PC-9 (cell line): ENCODE measurements around the gene FAM78B. TPM values are rescaled to one million over a fixed set of nuclear protein-coding genes. Genes with fewer than 3 reads are reported as not detected.

ENCODE experiments used
- BruUV-seq: library from RNA; stranded (reverse); fragments of 400-500 nt; replicated peaks from 2 replicates; lab custom pipeline; 2021; lab: Mats Ljungman, UMichigan
- CTCF ChIA-PET: fragments of 300-600 bp; sonication (Branson Sonifier 250); formaldehyde crosslinking; loops from one replicate; lab custom pipeline; 2022; ENCODE audit warnings: antibody characterized with exemption; lab: Charles Lee
- POLR2A ChIA-PET: fragments of 300-600 bp; sonication (Branson Sonifier 250); formaldehyde crosslinking; loops from one replicate; lab custom pipeline; 2022; ENCODE audit warnings: antibody characterized with exemption; ENCODE audit not compliant: unreplicated experiment; lab: Charles Lee
- DNase-seq, 2 experiments: peaks; one replicate each; pipeline versions ENCODE4 v3.0.0 to v3.0.0-alpha.2; 2015 to 2022; ENCODE audit warnings: mixed read lengths in 1 of 2
- H2AFZ ChIP-seq: fragments of 200-600 bp; sonication (generic); 2 replicates; pipeline ENCODE4 v1.8.1; 2017; ENCODE audit warnings: antibody characterized with exemption
- H3F3A ChIP-seq: fragments of 200-600 bp; sonication (generic); 2 replicates; pipeline ENCODE4 v1.8.1; 2017; ENCODE audit warnings: antibody characterized with exemption, mild to moderate bottlenecking, low read depth; ENCODE audit not compliant: insufficient read depth
- H3K27ac ChIP-seq: fragments of 200-600 bp; sonication (generic); 2 replicates; pipeline ENCODE4 v1.6.1; 2016; ENCODE audit warnings: mixed run types
- H3K27me3 ChIP-seq: fragments of 200-600 bp; sonication (generic); 2 replicates; pipeline ENCODE4 v1.6.1; 2016; ENCODE audit warnings: low read depth, mixed run types; ENCODE audit not compliant: insufficient read depth
- H3K36me3 ChIP-seq: fragments of 200-600 bp; sonication (generic); 2 replicates; pipeline ENCODE4 v1.6.1; 2016; ENCODE audit warnings: low read depth, mixed run types
- H3K4me1 ChIP-seq: fragments of 200-600 bp; sonication (generic); replicated peaks from 2 replicates; pipeline ENCODE4 v1.6.1; 2016; ENCODE audit warnings: mixed run types; ENCODE audit not compliant: insufficient read depth
- H3K4me2 ChIP-seq: fragments of 200-600 bp; sonication (generic); 2 replicates; pipeline ENCODE4 v1.6.1; 2017; ENCODE audit warnings: mixed run types
- H3K4me3 ChIP-seq: fragments of 200-600 bp; sonication (generic); 2 replicates; pipeline ENCODE4 v1.6.1; 2016; ENCODE audit warnings: mixed run types
- H3K79me2 ChIP-seq: fragments of 200-600 bp; sonication (generic); 2 replicates; pipeline ENCODE4 v1.6.1; 2017; ENCODE audit warnings: low read depth, mixed run types
- H3K9me2 ChIP-seq: fragments of 200-600 bp; sonication (generic); 2 replicates; pipeline ENCODE4 v1.8.1; 2017; ENCODE audit warnings: mild to moderate bottlenecking; ENCODE audit not compliant: insufficient read depth
- H3K9me3 ChIP-seq: fragments of 200-600 bp; sonication (generic); 2 replicates; pipeline ENCODE4 v1.8.1; 2016; ENCODE audit warnings: low read depth; ENCODE audit not compliant: insufficient read depth
- H4K20me1 ChIP-seq: fragments of 200-600 bp; sonication (generic); 2 replicates; pipeline ENCODE4 v1.8.1; 2017; ENCODE audit not compliant: insufficient read depth
- EZH2 ChIP-seq: fragments of 200-600 bp; sonication (generic); IDR thresholded peaks from 2 replicates; pipeline ENCODE4 v1.8.0; 2017; ENCODE audit warnings: antibody characterized with exemption, low read depth
- intact Hi-C: fragments of 100-400 bp; cut with micrococcal nuclease; formaldehyde crosslinking; loops from one replicate; pipeline ENCODE4 v1.10.0; 2022; ENCODE audit not compliant: unreplicated experiment
- total RNA-seq: library from RNA; stranded (reverse); gene quantifications from 2 replicates; pipeline ENCODE4 v1.2.3, GENCODE V29; 2021
- TF ChIP-seq, protein P1 (sequence below): fragments of 200-600 bp; sonication (generic); conservative IDR thresholded peaks from 2 replicates; pipeline ENCODE4 v1.6.1; 2017; ENCODE audit warnings: mixed run types, antibody characterized with exemption, mild to moderate bottlenecking, moderate library complexity

FAM78B gene
- total RNA-seq, 1 experiment from 2014 or later, result not detected

DNA sequence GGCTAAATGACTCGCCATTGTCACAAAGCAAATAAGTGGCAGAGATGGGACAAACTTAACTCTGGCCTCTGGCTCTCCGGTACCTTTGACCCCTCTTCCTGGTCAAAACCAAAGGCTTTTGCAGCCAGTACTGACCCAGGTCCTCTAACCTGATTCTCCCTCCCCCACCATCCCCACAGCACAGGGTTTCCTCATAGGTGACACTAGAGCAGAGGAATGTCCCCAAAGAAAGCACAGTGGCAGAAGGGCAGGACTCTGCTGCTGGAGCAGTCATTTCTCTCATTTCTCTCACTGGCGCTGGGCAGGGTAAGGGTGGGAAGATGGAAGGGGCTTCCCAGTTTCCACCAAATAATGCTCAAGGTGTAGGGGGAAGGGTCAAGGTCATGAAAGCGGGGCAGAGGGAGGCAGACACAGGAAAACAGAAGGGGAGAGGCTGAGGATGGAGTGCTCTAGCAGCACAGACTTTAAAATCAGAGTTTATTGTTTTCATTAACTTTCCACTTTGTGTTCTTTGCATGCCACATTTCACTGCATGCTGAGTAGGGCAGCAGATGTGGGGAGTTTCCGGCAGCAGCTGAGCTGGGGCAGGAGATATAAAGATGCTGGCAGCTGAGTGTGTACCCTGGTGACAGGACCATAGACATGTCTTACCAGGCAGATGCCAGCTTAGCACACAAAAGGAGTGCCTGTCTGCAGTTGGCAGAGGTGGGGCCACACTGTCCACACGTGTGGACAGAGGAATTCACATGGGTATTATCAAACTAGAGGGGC is 80.5 kb downstream of the FAM78B start:
- no peaks in the 10 kb centered on the region for H3K36me3 ChIP-seq
- CTCF ChIA-PET, result no interaction called here
- no peak overlapping the region for H3K4me2 ChIP-seq
- no peak for TF ChIP-seq EZH2
- TF ChIP-seq, protein P1, sequence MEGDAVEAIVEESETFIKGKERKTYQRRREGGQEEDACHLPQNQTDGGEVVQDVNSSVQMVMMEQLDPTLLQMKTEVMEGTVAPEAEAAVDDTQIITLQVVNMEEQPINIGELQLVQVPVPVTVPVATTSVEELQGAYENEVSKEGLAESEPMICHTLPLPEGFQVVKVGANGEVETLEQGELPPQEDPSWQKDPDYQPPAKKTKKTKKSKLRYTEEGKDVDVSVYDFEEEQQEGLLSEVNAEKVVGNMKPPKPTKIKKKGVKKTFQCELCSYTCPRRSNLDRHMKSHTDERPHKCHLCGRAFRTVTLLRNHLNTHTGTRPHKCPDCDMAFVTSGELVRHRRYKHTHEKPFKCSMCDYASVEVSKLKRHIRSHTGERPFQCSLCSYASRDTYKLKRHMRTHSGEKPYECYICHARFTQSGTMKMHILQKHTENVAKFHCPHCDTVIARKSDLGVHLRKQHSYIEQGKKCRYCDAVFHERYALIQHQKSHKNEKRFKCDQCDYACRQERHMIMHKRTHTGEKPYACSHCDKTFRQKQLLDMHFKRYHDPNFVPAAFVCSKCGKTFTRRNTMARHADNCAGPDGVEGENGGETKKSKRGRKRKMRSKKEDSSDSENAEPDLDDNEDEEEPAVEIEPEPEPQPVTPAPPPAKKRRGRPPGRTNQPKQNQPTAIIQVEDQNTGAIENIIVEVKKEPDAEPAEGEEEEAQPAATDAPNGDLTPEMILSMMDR, result no peak
- no peaks in the 10 kb centered on the region for H3K9me3 ChIP-seq
- no peak overlapping the region for H2AFZ ChIP-seq
- H3K9me2 ChIP-seq, result no peaks in the 10 kb centered on the region
- no peaks in the 10 kb centered on the region for H3F3A ChIP-seq
- H3K27ac ChIP-seq, result no peak overlapping the region
- H3K4me3 ChIP-seq, result no peak overlapping the region
- no TSS peak for BruUV-seq
- DNase-seq, result no peak
- POLR2A ChIA-PET, result no interaction called here
- intact Hi-C loops, result no loop called here
- H3K79me2 ChIP-seq, result no peaks in the 10 kb centered on the region
- H3K27me3 ChIP-seq, result no peaks in the 10 kb centered on the region; the same call in 1 of the 2 replicates
- no peaks in the 10 kb centered on the region for H3K4me1 ChIP-seq
- H4K20me1 ChIP-seq, result no peaks in the 10 kb centered on the region

DNA sequence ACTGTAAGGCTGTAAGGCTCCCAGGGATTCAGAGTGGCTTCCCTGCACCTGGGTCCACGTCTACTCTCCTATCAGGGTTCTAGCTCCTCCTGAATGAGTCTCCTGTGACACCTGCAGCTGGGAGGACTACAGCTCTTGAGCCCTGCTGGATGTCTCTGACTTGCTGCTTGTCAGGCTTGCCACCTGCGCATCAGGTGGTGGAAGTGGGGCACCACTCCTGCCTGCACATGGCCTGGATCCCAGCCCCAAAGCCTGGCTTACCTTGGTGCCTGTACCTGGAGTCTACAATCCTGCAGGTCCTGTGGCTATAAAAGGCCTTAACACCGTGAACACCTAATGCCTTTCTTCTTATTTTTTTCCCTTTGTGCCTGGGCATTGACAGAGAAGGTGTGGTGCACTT is 82.2 kb downstream of the FAM78B start:
- no peaks in the 10 kb centered on the region for H3F3A ChIP-seq
- POLR2A ChIA-PET, result no interaction called here

DNA sequence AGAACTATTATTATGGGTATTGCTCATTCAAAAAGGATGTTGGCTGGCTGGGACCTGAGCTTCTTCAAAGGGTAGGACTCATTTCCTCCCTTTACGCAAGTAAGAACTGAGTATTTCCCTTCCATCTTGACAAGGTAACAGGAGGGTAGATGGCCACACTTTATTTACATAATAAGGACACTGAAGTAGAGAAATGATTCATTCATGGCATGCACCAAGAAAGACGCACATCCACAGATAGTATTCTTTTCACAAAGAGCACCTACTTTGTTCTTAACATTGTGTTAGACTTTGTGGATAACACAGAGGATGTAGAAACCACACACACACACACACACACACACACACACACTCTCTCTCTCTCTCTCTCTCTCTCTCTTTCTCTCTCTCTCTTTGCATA is 82.9 kb downstream of the FAM78B start:
- H3K4me1 ChIP-seq, result no peaks in the 10 kb centered on the region
- DNase-seq, result no peak
- no peaks in the 10 kb centered on the region for H4K20me1 ChIP-seq
- H3K9me2 ChIP-seq, result no peaks in the 10 kb centered on the region
- H3K4me2 ChIP-seq, result no peak overlapping the region
- H2AFZ ChIP-seq, result no peak overlapping the region
- no peaks in the 10 kb centered on the region for H3K36me3 ChIP-seq
- POLR2A ChIA-PET, result no interaction called here
- H3K27me3 ChIP-seq, result no peaks in the 10 kb centered on the region; the same call in 1 of the 2 replicates
- intact Hi-C loops, result no loop called here
- H3F3A ChIP-seq, result no peaks in the 10 kb centered on the region
- H3K4me3 ChIP-seq, result no peak overlapping the region
- CTCF ChIA-PET, result no interaction called here
- H3K27ac ChIP-seq, result no peak overlapping the region
- no TSS peak for BruUV-seq
- H3K79me2 ChIP-seq, result no peaks in the 10 kb centered on the region
- no peaks in the 10 kb centered on the region for H3K9me3 ChIP-seq
- TF ChIP-seq, protein P1, result no peak
- TF ChIP-seq EZH2, result no peak

More for the DNA sequence above, 82.2 kb downstream of the FAM78B start:
- Histone ChIP-seq H3K79me2 (no peaks in the 10 kb centered on the region), H3K36me3 (no peaks in the 10 kb centered on the region), H3K27me3 (no peaks in the 10 kb centered on the region; the same call in 1 of the 2 replicates), H2AFZ (no peak overlapping the region), H3K9me3 (no peaks in the 10 kb centered on the region), H3K4me1 (no peaks in the 10 kb centered on the region), H4K20me1 (no peaks in the 10 kb centered on the region), H3K27ac (no peak overlapping the region), H3K4me2 (no peak overlapping the region), H3K4me3 (no peak overlapping the region), H3K9me2 (no peaks in the 10 kb centered on the region)
- DNase-seq, result no peak
- CTCF ChIA-PET, result no interaction called here
- BruUV-seq, result no TSS peak
- TF ChIP-seq, protein P1, result no peak
- no peak for TF ChIP-seq EZH2
- intact Hi-C loops, result no loop called here
